GM12878 (cell line): ENCODE results near the gene F7. TPM values are rescaled to one million over a fixed set of nuclear protein-coding genes. Genes with fewer than 3 reads are reported as not detected.

ENCODE experiments used
- ATAC-seq: fragments of 200-7000 bp; cut with Tn5 transposase; 3 replicates; pipeline ENCODE4 v1.9.1; 2020; ENCODE audit warnings: mild to moderate bottlenecking, moderate library complexity
- BruUV-seq: library from RNA; stranded (reverse); fragments of 400-500 nt; replicated peaks from 2 replicates; lab custom pipeline; 2021; lab: Mats Ljungman, UMichigan
- CTCF ChIA-PET: fragments of 300-600 bp; sonication (Branson Sonifier 250); formaldehyde crosslinking; extraction: SDS; loops from one replicate; lab custom pipeline; 2021; ENCODE audit warnings: inconsistent platforms; lab: Yijun Ruan, JAX
- POLR2A ChIA-PET: fragments of 350-600 bp; formaldehyde crosslinking; extraction: SDS; loops from one replicate; lab custom pipeline; 2021; ENCODE audit warnings: inconsistent platforms; lab: Charles Lee
- RAD21 ChIA-PET: fragments of 300-600 bp; sonication (Branson Sonifier 250); formaldehyde crosslinking; loops from one replicate; lab custom pipeline; 2023; ENCODE audit warnings: antibody characterized with exemption; ENCODE audit not compliant: unreplicated experiment; lab: Charles Lee
- SMC1A ChIA-PET: fragments of 300-600 bp; sonication (Branson Sonifier 250); formaldehyde crosslinking; loops from one replicate; lab custom pipeline; 2023; ENCODE audit not compliant: unreplicated experiment, uncharacterized antibody; lab: Charles Lee
- DNase-seq: peaks from one replicate; pipeline ENCODE4 v3.0.0-alpha.2; 2011; ENCODE audit warnings: low read depth, low spot score
- FAIRE-seq: peaks from 3 replicates; lab custom pipeline; 2011; peaks lifted over from hg19 to GRCh38; lab: Jason Lieb, UNC
- H2AFZ ChIP-seq: 2 replicates; pipeline ENCODE4 v1.6.0; 2011; ENCODE audit warnings: low read depth, low read length, control low read depth; ENCODE audit not compliant: control insufficient read depth
- H3K27ac ChIP-seq: 2 replicates; pipeline ENCODE4 v1.5.1; 2011; ENCODE audit warnings: control low read depth; ENCODE audit not compliant: control insufficient read depth, insufficient read depth
- H3K27me3 ChIP-seq, 2 experiments: replicated peaks in 1 of 2; 2 replicates each; pipeline versions ENCODE4 v1.6.0 to v1.6.1; 2011; ENCODE audit warnings: low read length in 1 of 2; ENCODE audit not compliant: control insufficient read depth in 2 of 2, insufficient read depth in 2 of 2
- H3K36me3 ChIP-seq, 2 experiments: 2 replicates each; pipeline ENCODE4 v1.5.1; 2011; ENCODE audit warnings: low read length in 1 of 2; ENCODE audit not compliant: control insufficient read depth in 2 of 2, insufficient read depth in 2 of 2
- H3K4me1 ChIP-seq: 2 replicates; pipeline ENCODE4 v1.6.1; 2011; ENCODE audit warnings: mild to moderate bottlenecking, low read length, moderate library complexity, mixed read lengths; ENCODE audit not compliant: control insufficient read depth, insufficient read depth
- H3K4me2 ChIP-seq: 2 replicates; pipeline ENCODE4 v1.6.0; 2011; ENCODE audit warnings: control low read depth; ENCODE audit not compliant: control insufficient read depth, insufficient read depth
- H3K4me3 ChIP-seq: fragments of 200-600 bp; sonication (generic); 2 replicates; pipeline ENCODE4 v1.5.1; 2016
- H3K79me2 ChIP-seq: 2 replicates; pipeline ENCODE4 v1.6.0; 2011; ENCODE audit warnings: low read length; ENCODE audit not compliant: control insufficient read depth, insufficient read depth
- H3K9ac ChIP-seq: 2 replicates; pipeline ENCODE4 v1.8.0; 2011; ENCODE audit warnings: low read length, control low read depth, mixed read lengths; ENCODE audit not compliant: control insufficient read depth, insufficient read depth
- H3K9me3 ChIP-seq: replicated peaks from 3 replicates; pipeline ENCODE4 v1.5.1; 2011; ENCODE audit warnings: mild to moderate bottlenecking, low read length; ENCODE audit not compliant: control insufficient read depth, insufficient read depth
- H4K20me1 ChIP-seq: 2 replicates; pipeline ENCODE4 v1.6.0; 2011; ENCODE audit not compliant: control insufficient read depth, insufficient read depth
- EGR1 ChIP-seq, 2 experiments: IDR thresholded peaks; 1 replicate in 1 of 2; 2 replicates in 1 of 2; pipeline ENCODE4 v1.6.1; 2011 to 2012; ENCODE audit warnings: low read depth in 2 of 2, low read length in 2 of 2, borderline replicate concordance in 1 of 2, mild to moderate bottlenecking in 1 of 2, moderate library complexity in 1 of 2
- ELK1 ChIP-seq: IDR thresholded peaks from 2 replicates; pipeline ENCODE4 v1.6.1; 2012; ENCODE audit warnings: low read depth, low read length, improper control_type of control experiment
- ETV6 ChIP-seq, 2 experiments: fragments of 450-650 bp in 1 of 2; IDR thresholded peaks in 1 of 2; conservative IDR thresholded peaks in 1 of 2; 2 replicates each; pipeline ENCODE4 v1.6.1; 2014; ENCODE audit warnings: antibody characterized with exemption in 1 of 2, borderline replicate concordance in 1 of 2, low read depth in 1 of 2, mild to moderate bottlenecking in 1 of 2, moderate library complexity in 1 of 2
- HDAC6 ChIP-seq: fragments of 200-600 bp; sonication (generic); IDR thresholded peaks from one replicate; pipeline ENCODE4 v1.8.0; 2017; ENCODE audit warnings: antibody characterized with exemption; ENCODE audit not compliant: unreplicated experiment
- HDGF ChIP-seq: fragments of 450-650 bp; IDR thresholded peaks from 2 replicates; pipeline ENCODE4 v1.6.1; 2016; ENCODE audit warnings: antibody characterized with exemption
- LARP7 ChIP-seq: fragments of 450-650 bp; IDR thresholded peaks from 2 replicates; pipeline ENCODE4 v1.6.1; 2017; ENCODE audit warnings: mild to moderate bottlenecking
- NFIC ChIP-seq: IDR thresholded peaks from 2 replicates; pipeline ENCODE4 v1.6.1; 2012; ENCODE audit warnings: low read depth, mild to moderate bottlenecking, inconsistent platforms, low read length, moderate library complexity
- NR2C1 ChIP-seq: fragments of 450-650 bp; IDR thresholded peaks from 2 replicates; pipeline ENCODE4 v1.6.1; 2017; ENCODE audit warnings: antibody characterized with exemption, mild to moderate bottlenecking, moderate library complexity
- POU2F2 ChIP-seq: IDR thresholded peaks from 3 replicates; pipeline ENCODE4 v1.6.1; 2011; ENCODE audit warnings: low read depth, mild to moderate bottlenecking, low read length, borderline replicate concordance
- STAT3 ChIP-seq: IDR thresholded peaks from 2 replicates; pipeline ENCODE4 v1.6.1; 2011; ENCODE audit warnings: low read depth, low read length, improper control_type of control experiment
- SUZ12 ChIP-seq: fragments of 200-600 bp; sonication (generic); IDR thresholded peaks from one replicate; pipeline ENCODE4 v1.6.1; 2018; ENCODE audit warnings: antibody characterized with exemption, mild to moderate bottlenecking; ENCODE audit not compliant: unreplicated experiment
- TCF3 ChIP-seq: IDR thresholded peaks from 2 replicates; pipeline ENCODE4 v1.6.1; 2012; ENCODE audit warnings: low read depth, mild to moderate bottlenecking, low read length, borderline replicate concordance; ENCODE audit not compliant: insufficient read depth
- YY1 ChIP-seq: IDR thresholded peaks from 2 replicates; pipeline ENCODE4 v1.6.1; 2011; ENCODE audit warnings: low read depth, mild to moderate bottlenecking, low read length
- WGBS: methylation state at CpG from one replicate; pipeline ENCODE4 v1.1.6; 2016; ENCODE audit warnings: low lambda C conversion rate; ENCODE audit not compliant: insufficient replicate concordance, insufficient coverage; ENCODE audit errors: missing lambda C conversion rate; 5-methylcytosine and 5-hydroxymethylcytosine counted together
- in situ Hi-C: fragments of 300-500 bp; cut with MboI; formaldehyde crosslinking; loops from 9 replicates; pipeline ENCODE4 v1.14.3; 2018; ENCODE audit warnings: mixed read lengths
- intact Hi-C: fragments of 100-400 bp; cut with micrococcal nuclease; formaldehyde crosslinking; loops from one replicate; pipeline ENCODE4 v1.14.2; 2022; ENCODE audit not compliant: unreplicated experiment
- polyA plus RNA-seq, 11 experiments: library from polyadenylated mRNA; depleted of rRNA in 4 of 11; unstranded in 6 of 11; stranded (reverse) in 5 of 11; fragments of >200 nt; fragmentation: Nextera tagmentation in 4 of 11; fragmentation: Illumina TruSeq in 1 of 11; extraction: Ambion mirVana in 4 of 11; extraction: Trizol in 1 of 11; gene quantifications; 1 replicate in 1 of 11; 2 replicates in 10 of 11; pipeline versions ENCODE4 v1.2.1 to v1.2.3, GENCODE V29; 2011 to 2016; ENCODE audit warnings: inconsistent platforms in 2 of 11, missing spikeins in 2 of 11, low read depth in 1 of 11
- total RNA-seq, 4 experiments: library from RNA; depleted of rRNA in 3 of 4; stranded (reverse); fragments of >200 nt in 3 of 4; fragmentation: Illumina TruSeq in 1 of 4; extraction: Trizol in 1 of 4; gene quantifications; 2 replicates each; pipeline versions ENCODE4 v1.2.1 to v1.2.3, GENCODE V29; 2013 to 2021

Gene F7
- total and polyA plus RNA-seq, 10 of the 15 experiments (the other 5 are each of a cell fraction or from before 2014, with no cell fraction given): not detected

GRCh38 chr13:113117335-113117872, 11.8 kb downstream of the F7 start:
- ChIA-PET POLR2A (no interaction called here), SMC1A (no interaction called here), CTCF (no interaction called here), RAD21 (no interaction called here)
- in situ Hi-C loops (no loop called here), intact Hi-C loops (no loop called here)
- FAIRE-seq: no peak
- Histone ChIP-seq H3K4me1 (no peaks in the 10 kb centered on the region), H3K36me3 (no peaks in the 10 kb centered on the region), H3K9ac (no peak overlapping the region), H2AFZ (no peak overlapping the region), H4K20me1 (no peaks in the 10 kb centered on the region), H3K4me3 (no peak overlapping the region), H3K9me3 (no peaks in the 10 kb centered on the region), H3K79me2 (no peaks in the 10 kb centered on the region), H3K27ac (no peak overlapping the region), H3K27me3 (no peaks in the 10 kb centered on the region), H3K4me2 (no peak overlapping the region)
- ATAC-seq: no peak
- 69% methylated on average over 22 of the region's 26 CpGs for WGBS
- TF ChIP-seq EGR1 (IDR thresholded peaks at IDR 0.05; ENCODE audit: borderline replicate concordance in 1 of 2, low read depth in 2 of 2, low read length in 2 of 2) (no peak), HDGF (no peak), YY1 (no peak), NR2C1 (no peak), STAT3 (no peak), NFIC (no peak), SUZ12 (no peak), TCF3 (no peak), ELK1 (no peak), HDAC6 (no peak), POU2F2 (no peak), LARP7 (no peak), ETV6 (conservative IDR thresholded peaks at IDR 0.05 in 1 of 2, IDR thresholded peaks at IDR 0.05 in 1 of 2; ENCODE audit: borderline replicate concordance in 1 of 2, low read depth in 1 of 2) (no peak)
- BruUV-seq: no TSS peak
- no peak for DNase-seq
